HPDE6-E6E7 (cell line): ENCODE results near the gene ALOX12B.
"Not testable (repeated sequence)": the region's sequence is repeated elsewhere in the genome, so short reads cannot be mapped to it uniquely, and the experiment has no call there.

ENCODE experiments used
- DNase-seq: peaks from one replicate; pipeline ENCODE4 v3.0.0; 2011; ENCODE audit warnings: missing footprints; ENCODE audit errors: extremely low spot score

ALOX12B gene

DNA sequence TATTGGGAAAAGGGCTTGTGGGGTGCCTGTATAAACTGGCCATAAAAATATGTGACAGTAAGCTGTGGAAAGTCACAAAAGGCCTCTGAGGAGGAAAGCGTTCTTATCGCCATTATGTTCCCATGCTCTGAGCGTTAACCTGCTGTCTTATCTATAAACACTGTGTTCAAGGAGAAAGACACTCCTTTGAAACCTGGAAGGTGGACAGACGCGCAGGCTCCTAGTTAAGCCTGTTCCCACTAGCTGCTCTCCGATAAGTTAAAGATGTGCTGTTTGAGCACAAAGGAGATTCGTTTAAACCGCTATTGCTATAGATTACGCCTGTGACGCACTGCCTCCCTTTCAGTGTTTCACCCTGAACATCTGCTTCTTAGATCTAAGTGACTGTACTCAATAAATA is 5.2 kb downstream of the ALOX12B start:
- DNase-seq: no peak

DNA sequence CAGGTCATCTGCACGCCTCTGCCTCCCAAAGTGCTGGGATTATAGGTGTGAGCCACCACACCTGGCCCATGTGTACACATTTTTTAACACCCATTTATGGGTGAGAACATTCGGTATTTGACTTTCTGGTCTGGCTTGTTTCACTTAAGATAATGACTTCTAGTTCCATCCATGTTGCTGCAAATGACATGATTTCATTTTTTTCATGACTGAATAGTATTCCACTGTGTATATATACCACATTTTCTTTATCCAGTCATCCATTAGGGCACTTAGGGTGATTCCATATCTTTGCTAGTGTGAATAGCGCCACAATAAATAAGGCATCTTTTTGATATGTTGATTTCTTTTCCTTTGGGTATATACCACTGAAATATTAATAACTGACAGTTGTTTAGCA is 5.6 kb downstream of the ALOX12B start:
- no peak for DNase-seq

DNA sequence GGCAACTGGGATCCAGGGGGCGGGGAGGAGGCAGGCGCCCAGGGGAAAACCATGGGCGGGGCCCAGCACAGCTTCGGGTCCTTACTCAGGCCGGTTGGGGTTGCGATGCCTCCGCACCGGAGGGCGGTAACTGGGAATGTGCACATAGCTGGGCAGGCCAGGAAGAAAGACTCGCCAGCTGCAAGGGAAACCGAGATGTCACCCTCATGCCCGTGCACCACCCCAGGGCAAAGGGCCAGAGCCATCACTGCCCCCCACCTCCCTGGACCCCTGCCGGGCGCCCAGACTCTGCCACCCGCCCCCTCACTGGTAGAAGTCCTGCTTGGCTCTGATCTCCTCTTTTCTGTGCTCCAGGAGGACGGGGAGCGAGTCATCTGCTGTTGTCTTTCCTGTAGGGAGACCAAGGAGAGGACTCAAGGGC is 6.7 kb downstream of the ALOX12B start:
- DNase-seq: no peak

DNA sequence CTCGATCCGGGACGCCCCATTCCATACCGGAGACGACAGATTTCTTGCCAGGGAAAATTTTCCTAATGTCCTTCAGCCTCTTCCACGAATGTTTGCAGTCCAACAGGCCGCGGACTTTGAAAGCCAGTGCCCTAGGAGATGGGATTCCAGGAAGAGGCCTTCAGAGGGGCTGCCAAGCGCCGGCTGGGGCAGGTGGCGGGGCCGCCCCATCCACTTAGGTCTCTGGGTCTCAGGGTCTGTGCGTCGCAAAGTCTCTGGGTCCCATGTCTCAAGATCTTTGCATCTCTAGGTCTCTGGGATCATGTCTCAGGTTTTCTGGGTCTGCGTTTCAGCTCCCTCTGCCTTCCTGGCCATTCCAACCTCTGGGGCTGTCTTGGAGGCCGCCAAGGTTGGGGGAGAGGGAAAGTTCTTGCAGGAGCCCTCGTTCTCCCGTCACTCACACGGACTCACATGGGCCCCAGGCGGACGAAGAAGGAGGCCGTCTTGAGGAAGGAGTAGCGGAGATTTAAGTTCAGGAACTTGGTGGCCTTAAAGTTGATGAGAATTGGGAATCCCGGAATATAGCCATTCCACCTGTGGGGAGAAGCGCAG is 7.2 kb downstream of the ALOX12B start:
- DNase-seq: no peak

DNA sequence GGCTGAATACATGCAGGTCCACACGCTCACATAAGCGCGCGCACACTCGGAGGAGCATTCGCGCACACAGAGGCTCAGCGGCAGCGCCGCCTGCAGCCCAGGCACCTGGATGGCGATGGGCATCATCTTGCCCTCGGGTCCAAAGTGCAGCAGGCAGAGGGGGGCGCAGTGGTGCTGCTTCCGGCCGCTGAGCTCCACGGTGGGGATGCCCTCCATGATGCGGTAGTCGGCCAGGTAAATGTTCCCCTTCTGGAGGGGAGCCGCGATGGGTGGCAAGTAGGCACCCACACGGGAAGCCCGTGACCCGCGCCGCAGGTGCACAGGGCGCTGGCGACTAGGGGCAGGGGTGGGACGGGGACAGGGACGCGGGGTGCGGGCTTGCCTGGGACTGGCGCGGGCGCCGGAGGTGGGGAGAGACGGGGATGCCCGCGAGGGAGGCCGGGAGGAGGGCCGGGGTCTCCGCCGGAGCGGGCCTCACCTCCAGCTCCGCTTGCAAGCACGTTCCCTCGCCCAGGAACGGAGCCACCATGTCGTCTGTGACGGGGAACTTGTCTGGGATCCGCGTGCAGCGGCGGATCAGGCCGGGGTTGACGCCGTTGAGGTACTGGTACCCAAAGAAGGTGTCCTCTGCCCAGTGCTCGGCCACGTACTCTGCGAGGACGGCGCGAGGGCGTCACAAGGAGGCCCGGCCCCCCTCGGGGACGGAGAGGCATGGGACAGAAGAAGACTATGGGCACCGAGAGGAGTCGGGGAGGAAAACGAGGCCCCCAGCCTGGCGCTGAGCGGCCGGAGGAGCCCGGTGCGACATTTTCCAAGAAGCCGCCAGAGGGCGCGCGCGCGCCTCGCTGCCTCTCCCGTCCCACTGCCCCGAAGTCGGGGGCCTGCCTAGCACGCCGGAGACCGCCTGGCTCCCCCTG is 8.0 kb downstream of the ALOX12B start:
- DNase-seq: peak; percentile 70

DNA sequence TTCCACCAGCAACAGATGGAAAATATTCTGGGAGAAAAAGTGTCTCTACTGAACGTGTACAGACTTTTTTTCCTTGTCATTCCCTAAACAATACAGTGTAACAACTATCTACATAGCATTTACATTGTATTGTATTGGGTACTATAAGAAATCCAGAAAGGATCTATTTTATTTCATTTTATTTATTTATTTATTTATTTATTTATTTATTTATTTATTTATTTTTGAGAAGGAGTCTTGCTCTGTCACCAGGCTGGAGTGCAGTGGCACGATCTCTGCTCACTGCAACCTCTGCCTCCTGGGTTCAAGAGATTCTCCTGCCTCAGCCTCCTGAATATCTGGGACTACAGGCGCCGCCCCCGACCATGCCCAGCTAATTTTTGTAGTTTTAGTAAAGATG is 9.6 kb downstream of the ALOX12B start:
- DNase-seq: not testable (repeated sequence)

DNA sequence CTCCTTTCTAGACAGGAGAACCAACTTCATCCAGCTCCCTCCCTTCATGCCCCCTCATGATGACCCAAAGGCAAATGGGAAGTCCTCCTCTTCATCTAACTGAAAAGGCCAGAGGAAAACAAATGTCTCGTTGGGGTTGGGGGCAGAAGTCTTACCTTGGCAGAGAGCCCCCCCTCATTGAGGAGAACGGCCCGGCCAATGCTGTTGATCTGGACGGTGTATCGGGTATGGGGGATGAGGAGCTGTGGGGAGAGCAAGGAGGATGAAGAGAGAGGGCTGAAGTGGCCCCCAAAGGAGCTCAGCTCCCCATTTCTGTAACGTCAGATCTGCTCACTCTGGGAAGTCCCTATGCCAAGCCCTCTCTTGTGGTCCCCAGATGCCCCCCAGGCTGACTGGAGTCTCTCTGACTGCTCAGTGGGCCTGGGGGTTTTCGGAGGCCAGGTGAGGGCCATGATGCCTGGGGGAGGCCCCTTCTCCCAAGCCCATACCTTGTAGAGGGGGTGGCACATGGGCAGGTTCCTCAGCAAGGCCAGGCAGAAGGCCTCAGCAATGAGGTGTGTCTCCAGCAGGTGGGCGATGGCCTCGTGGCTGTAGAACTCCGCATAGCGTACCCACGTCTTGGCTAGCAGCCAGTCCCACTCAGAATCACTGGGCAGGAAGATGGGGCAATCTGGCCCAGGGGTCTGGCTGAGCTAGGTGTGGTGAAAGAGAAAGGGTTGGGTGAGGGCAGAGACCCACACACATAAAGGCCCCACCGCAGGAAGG is 10.8 kb downstream of the ALOX12B start:
- no peak for DNase-seq

DNA sequence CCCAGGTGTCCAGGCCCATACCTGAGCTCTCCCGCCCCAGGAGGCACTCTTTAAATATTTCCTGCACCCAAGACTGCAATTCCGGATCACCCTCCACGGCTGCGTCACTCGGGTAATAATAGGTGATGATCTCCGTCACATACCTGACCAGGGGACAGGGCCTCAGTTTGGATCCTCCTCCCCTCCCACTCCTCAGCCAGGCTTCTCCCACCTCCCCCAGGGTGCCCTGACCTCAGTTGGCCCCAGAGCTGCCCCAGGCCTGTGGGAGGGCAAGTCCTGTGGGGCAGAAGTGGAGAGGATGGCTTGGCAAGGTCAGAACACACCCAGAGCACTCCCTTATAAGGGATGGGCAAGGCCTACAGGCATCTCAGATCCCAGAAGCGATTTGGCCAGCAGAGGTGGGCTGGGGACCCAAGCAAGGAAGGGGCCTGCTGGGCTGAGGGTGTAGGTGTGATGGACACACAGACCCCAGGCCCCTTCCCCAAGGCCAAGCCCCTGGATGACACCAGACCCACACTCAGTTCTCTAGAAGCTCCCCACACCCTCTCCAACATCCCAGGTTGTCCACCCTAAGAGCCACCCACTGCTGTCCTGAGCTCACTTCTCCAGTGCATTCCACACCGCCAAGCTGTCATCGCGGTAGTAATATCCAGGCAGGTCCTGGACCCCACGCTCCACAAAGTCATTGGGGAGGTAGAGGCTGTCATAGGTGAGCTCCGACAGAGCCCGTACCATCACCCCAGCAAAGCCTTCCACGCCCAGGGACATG is 11.8 kb downstream of the ALOX12B start:
- DNase-seq: no peak

DNA sequence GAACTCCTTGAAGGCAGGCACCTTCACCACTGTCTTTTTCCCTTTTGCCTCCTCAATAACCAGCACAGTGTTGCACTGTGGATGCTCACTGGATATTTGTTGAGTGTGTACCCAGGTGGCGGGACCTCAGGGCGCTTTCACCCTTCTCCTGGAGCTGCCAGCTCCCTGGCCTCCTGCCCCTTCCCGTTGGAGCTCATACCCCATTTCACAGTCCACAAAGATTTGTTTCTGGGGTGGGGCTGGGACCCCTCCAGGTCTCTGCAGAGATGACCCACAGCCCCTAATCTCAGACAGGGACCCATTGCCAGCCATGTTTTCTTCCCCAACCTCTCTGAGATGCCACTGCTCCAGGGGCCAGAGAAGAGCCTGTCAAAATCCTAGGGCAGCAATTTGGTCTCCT is 12.4 kb downstream of the ALOX12B start:
- DNase-seq: no peak

DNA sequence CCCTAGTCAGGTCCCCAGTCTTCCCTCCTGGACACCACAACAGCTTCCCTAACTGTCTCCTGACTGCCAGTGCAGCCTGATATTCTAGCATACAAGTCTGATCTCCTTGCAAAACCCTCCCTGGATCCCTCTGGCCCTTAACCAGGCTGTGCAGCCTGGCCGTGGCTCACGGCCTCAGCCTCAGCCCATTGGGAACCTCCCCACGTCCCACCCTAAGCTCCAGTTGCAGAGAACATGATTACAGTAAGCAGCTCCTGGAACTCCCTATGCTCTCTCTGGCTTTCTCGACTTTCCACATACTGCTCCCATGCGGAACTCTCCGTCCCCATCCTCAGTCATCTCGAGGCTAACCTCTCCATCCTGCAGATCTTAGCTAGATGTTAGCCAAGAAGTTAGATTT is 13.0 kb downstream of the ALOX12B start:
- no peak for DNase-seq

DNA sequence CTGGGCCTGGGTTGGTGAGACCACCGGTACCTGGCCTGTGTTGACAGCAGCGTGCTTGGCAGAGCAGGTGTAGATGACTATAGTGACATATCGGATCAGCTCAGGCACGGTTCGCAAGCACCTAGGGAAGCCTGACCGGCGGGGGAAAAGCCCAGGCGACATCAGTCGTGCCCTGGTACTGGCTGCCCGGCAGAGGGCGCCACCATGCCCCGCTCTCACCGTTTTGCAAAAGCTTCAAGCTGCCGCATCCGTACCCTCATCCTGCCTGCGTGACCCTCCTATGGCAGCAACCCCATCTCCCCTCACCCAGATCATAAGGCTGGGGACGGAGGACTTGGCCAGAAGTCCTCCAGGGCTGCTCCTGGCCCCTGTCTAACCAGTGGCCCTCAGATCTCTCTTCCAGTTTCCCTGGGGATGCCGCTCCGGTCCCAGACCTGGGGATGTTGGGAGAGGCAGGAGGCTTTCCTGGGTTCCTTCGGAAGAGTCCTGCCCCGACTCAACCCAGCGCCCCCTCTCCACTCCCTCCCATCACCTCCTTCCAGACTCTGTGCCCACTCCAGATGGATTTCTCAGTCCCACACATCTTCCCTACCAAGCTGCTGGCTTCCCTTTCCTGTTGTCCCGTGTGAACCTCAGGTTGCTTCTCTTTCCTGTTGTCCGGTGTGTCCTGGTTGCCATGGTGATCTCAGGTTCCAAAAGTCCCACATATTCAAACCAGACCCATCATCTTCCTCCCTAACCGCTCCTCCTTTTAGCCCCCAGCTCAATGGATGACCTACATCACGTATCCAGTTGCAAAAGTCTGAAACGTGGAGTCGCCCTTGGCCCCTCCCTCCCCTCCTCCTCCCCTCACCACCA is 13.7 kb downstream of the ALOX12B start:
- peak; percentile 70 for DNase-seq

DNA sequence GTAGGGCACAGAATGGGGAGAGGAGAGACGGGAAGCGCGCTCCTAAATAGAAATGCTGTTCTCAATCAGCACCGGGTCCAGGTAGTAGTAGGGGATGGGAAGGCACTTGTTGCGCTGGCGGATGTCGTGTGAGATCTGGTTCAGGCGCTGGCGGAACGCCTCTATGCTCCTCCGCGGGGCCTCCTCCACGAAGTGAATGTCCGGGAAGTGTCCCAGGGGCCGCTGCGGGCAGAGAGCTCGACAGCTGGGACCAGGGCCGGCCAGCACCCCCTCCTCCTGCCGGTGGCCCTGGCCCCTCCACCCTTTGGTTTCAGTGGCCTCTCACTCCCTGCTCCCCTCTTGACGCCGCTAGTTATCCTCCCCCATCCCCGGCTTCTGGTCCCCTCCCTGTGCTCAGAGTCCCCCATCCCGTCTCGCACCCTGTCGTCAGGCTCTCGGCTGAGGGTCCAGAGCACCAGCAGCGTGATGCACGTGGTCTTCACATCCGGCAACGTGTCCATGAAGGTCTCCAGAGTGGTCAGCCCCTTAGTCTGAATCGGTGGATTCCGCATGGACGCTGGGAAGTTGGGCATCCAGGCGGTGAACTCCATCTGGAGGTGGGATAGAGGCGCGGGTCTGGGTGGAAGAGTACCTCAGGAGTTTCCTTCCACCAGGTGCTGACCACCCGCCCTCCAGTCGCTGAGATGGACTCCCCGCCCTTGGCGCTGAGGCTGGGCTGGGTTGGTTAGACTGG is 14.6 kb downstream of the ALOX12B start:
- DNase-seq: no peak

DNA sequence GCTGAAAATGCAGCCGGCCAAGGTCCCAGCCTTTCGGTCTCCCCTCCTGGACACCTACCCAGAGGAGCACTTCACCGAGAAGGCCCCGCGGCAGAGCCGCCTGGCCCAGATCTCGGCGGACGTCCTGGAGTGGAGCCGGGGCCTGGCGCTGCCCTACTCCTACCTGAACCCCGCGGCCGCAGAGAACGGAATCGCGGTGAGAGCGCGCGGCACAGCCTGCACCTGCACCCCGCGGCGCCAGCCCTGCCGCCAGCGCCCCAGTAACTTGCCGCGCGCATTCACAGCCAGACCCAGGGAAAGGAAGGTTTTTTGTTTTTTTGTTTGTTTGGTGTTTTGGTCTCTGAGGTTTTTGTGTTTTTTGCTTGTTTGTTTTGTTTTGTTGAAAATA is 15.2 kb downstream of the ALOX12B start:
- DNase-seq: no peak

DNA sequence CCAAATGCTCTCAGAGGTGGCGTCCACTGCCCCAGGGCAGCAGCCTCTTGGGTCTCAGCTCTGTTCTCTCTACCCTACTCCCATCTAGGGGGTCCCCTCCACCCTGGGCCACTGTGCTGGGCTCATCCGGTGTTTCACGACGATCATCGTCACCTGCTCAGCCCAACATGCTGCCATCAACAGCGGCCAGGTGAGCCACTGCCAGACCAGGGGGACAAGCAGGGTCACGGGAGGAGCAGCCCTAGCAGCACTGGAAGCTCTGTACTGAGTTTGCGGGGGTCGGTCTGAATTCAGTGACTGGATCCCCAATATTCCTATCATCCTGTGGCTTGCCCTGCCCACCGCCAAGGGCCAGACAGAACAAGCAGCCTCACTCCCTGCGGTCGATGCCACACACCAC is 16.0 kb downstream of the ALOX12B start:
- no peak for DNase-seq

DNA sequence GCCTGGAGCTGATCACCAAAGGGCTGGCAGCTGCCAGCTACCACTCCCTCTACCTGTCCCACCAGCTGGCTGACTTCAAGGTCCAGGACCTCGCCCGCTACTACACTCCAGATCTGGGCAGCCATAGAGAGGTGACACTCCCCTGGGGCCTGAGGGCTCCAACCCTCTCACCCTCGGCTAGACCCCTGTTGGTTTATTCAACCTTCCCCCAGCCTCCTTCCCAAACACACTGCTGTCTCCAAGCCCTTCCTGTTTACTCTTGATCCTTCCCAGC is 18.0 kb downstream of the ALOX12B start:
- DNase-seq: no peak

DNA sequence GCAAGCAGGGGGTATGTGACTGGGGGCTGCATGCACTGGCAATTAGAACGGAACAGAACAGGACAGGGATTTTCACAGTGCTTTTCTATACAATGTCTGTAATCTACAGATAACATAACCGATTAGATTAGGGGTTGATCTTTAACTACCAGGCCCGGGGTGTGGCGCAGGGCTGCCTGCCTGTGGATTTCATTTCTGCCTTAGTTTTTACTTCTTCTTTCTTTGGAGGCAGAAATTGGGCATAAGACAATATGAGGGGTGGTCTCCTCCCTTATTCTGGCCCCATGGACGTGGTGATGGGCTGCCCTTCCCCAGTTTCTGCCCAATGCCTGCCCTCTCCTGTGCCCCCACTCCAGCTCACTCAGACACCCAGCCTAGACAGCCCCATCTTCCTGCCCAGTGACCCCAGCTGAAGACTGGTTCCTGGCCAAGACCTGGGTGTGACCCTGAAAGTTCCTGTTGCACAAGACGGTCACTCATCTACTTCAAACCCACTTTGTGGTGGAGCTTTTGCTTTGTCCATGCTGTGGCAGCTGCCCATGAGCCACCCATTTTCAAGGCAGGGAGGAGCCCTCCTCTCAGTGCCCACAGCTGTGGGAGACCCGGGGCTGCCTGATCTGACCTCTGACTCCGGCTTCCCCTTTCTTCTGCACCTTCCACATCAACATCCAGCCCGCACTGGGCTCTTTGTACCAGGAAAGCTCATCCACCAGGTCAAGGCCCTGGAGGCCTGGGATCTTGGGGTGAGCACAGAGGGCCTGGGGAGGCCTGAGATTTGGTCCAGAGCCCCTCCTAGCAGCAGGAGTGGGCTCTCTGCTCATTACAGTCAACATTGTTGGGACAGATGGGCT is 18.6 kb downstream of the ALOX12B start:
- no peak for DNase-seq

DNA sequence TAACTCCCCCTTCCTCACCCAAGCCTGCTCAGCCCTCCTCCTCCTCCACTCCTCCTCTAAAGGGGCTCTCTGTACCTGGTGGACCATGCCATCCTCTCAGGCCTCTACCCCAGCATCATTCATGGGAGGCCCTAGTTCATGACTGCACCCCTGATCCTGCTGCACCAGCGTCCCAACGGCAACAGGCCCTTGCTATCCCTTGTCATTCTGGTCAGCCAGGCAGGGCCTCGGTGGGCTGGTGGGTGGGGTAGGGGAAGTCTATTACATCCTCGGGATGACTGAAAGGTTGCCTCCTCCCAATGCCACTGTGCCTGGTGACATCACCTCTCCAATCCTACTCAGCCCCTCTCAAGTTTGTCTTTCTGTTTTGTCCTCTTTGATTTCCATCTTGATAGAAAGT is 19.7 kb downstream of the ALOX12B start:
- DNase-seq: no peak

DNA sequence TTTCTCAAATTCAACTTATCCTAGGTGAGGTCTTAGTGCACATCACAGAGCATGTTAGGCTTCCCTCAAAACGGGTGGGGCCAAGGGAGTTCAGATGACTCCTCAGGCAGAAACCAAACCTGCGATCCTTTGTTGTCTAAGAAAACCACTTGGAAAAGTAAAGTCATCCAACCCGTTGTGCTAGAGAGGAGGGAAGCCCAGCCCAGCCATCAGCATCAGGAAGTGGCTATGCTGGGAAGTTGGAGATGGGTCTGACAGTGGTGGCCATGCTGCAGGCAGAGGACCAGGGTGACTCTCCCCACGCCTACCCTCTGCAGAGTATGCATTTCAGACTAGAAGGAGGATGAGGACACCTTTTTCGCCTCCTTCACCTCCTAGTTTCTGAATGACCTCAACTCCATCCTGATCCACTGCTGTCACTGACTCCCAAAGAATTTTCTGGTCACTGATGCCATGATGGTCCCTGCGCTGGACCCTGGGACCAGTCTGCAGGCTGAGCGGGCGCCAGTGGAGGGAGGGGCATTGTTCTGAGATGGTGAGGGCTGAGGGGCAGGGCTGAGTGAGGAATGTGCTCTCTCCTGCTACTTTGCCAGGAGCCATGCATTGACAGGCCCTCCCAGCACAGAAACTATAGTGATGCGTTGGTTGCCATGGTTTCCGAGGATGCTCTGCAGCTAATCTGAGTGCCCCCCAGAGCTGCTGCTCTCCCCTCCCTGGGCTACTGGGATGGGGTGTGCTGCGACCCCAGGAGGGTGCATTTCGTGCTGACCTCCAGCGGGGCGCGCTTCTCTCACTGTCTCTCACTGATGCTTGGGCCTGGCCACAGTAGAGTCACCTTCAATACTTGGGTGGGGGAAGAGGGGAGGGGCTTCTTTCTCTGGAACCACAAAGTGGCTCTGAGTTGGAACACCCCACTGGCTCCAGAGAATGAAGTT is 20.4 kb downstream of the ALOX12B start:
- DNase-seq: no peak
